GM21529 (cell line): Measurements from ENCODE around the gene SLC22A8.
"Not testable (repeated sequence)": the region's sequence is repeated elsewhere in the genome, so short reads cannot be mapped to it uniquely, and the experiment has no call there.

Experiments used
- ATAC-seq: cut with Tn5 transposase; IDR thresholded peaks from one replicate; pipeline ENCODE4 v1.9.1; 2021; ENCODE audit not compliant: unreplicated experiment

The SLC22A8 gene

GRCh38 chr11:63015521-63016215 lies at the start of gene SLC22A8:
Gene SLC22A8, minus strand, starts transcription at chr11:63015841. Its CDS starts 883 bp downstream, at chr11:63014958.
- no peak for ATAC-seq

- not testable (repeated sequence) for ATAC-seq
Measured at GRCh38 chr11:63046203-63046602, 30.6 kb upstream of the SLC22A8 start.

GRCh38 chr11:63042596-63042995 lies 27.0 kb upstream of the SLC22A8 start:
- ATAC-seq, result no peak

- no peak for ATAC-seq
Measured at GRCh38 chr11:63032457-63032856, 16.8 kb upstream of the SLC22A8 start.

GRCh38 chr11:63023841-63024648 lies 8.4 kb upstream of the SLC22A8 start:
- ATAC-seq, result no peak

GRCh38 chr11:63023222-63023814 lies 7.7 kb upstream of the SLC22A8 start:
- no peak for ATAC-seq

- no peak for ATAC-seq
Measured at GRCh38 chr11:63022441-63022840, 6.8 kb upstream of the SLC22A8 start.

GRCh38 chr11:63020671-63021291 lies 5.1 kb upstream of the SLC22A8 start:
- no peak for ATAC-seq

GRCh38 chr11:63019506-63019905 lies 3.9 kb upstream of the SLC22A8 start:
- no peak for ATAC-seq

GRCh38 chr11:63017306-63017974 lies 1.8 kb upstream of the SLC22A8 start:
- ATAC-seq, result no peak

GRCh38 chr11:63014408-63015055 lies 1.1 kb downstream of the SLC22A8 start:
- no peak for ATAC-seq

- no peak for ATAC-seq
Measured at GRCh38 chr11:63012839-63013238, 2.8 kb downstream of the SLC22A8 start.

GRCh38 chr11:63012430-63012829 lies 3.2 kb downstream of the SLC22A8 start:
- ATAC-seq, result no peak

- no peak for ATAC-seq
Measured at GRCh38 chr11:63010934-63011439, 4.7 kb downstream of the SLC22A8 start.

GRCh38 chr11:63007920-63008319 lies 7.7 kb downstream of the SLC22A8 start:
- no peak for ATAC-seq

GRCh38 chr11:63001456-63001855 lies 14.2 kb downstream of the SLC22A8 start:
- no peak for ATAC-seq

GRCh38 chr11:62999649-63000048 lies 16.0 kb downstream of the SLC22A8 start:
- ATAC-seq, result no peak

GRCh38 chr11:62999156-62999555 lies 16.5 kb downstream of the SLC22A8 start:
- no peak for ATAC-seq

- ATAC-seq, result no peak
Measured at GRCh38 chr11:62996271-62996670, 19.4 kb downstream of the SLC22A8 start.

- no peak for ATAC-seq
Measured at GRCh38 chr11:62994775-62995174, 20.9 kb downstream of the SLC22A8 start.
